K562 (cell line): ENCODE results near the gene RAD1. TPM values are rescaled to one million over a fixed set of nuclear protein-coding genes. Genes with fewer than 3 reads are reported as not detected.

Source experiments
- ARID1B ChIP-seq: fragments of 450-650 bp; IDR thresholded peaks from 2 replicates; pipeline ENCODE4 v1.6.1; 2016; ENCODE audit warnings: antibody characterized with exemption, mild to moderate bottlenecking, inconsistent platforms
- BACH1 ChIP-seq: fragments of 200-800 bp; sonication (Bioruptor generic); IDR thresholded peaks from 2 replicates; pipeline ENCODE4 v1.6.1; 2016; ENCODE audit warnings: missing genetic modification characterization, missing compliant biosample characterization
- CBX1 ChIP-seq: sonication (generic); IDR thresholded peaks from 2 replicates; pipeline ENCODE4 v1.6.1; 2016; ENCODE audit warnings: antibody characterized with exemption, low read depth, mild to moderate bottlenecking
- CCAR2 ChIP-seq: fragments of 200-400 bp; formaldehyde crosslinking; IDR thresholded peaks from 2 replicates; pipeline ENCODE4 v1.6.1; 2017; ENCODE audit warnings: mild to moderate bottlenecking, low read depth, low read length
- CREM ChIP-seq: IDR thresholded peaks from 2 replicates; pipeline ENCODE4 v1.6.1; 2014; ENCODE audit warnings: antibody characterized with exemption, low read depth
- KLF1 ChIP-seq: fragments of 450-650 bp; IDR thresholded peaks from 2 replicates; pipeline ENCODE4 v1.6.1; 2016; ENCODE audit warnings: missing genetic modification characterization, missing compliant biosample characterization
- KLF10 ChIP-seq: fragments of 250-450 bp; sonication (Bioruptor Pico); IDR thresholded peaks from 2 replicates; pipeline ENCODE4 v1.6.1; 2021; ENCODE audit warnings: matching md5 sums
- MYBL2 ChIP-seq, 2 experiments: fragments of 450-650 bp in 1 of 2; sonication (generic) in 1 of 2; formaldehyde crosslinking in 1 of 2; IDR thresholded peaks; 2 replicates each; pipeline versions ENCODE4 v1.6.1 to v1.8.1; 2017 to 2022; ENCODE audit warnings: borderline replicate concordance in 1 of 2, inconsistent platforms in 1 of 2, low read depth in 1 of 2, mild to moderate bottlenecking in 1 of 2, missing genetic modification reagents in 1 of 2, moderate library complexity in 1 of 2
- NEUROD1 ChIP-seq: fragments of 150-350 bp; IDR thresholded peaks from 2 replicates; pipeline ENCODE4 v1.6.1; 2014; ENCODE audit warnings: borderline replicate concordance, low read length, low read depth; ENCODE audit not compliant: partially characterized antibody
- SUPT5H ChIP-seq: fragments of 450-650 bp; IDR thresholded peaks from 2 replicates; pipeline ENCODE4 v1.6.1; 2016
- TAF9B ChIP-seq: fragments of 450-650 bp; IDR thresholded peaks from 2 replicates; pipeline ENCODE4 v1.6.1; 2018; ENCODE audit warnings: mild to moderate bottlenecking; ENCODE audit not compliant: partially characterized antibody
- YY1 ChIP-seq, 3 experiments: IDR thresholded peaks; 2 replicates each; pipeline ENCODE4 v1.6.1; 2011; ENCODE audit warnings: low read length in 2 of 3, mild to moderate bottlenecking in 2 of 3, moderate library complexity in 2 of 3, borderline replicate concordance in 1 of 3, control low read depth in 1 of 3, low read depth in 1 of 3; ENCODE audit not compliant: insufficient read depth in 3 of 3, insufficient replicate concordance in 2 of 3, control insufficient read depth in 1 of 3, insufficient read length in 1 of 3; ENCODE audit errors: extremely low read depth in 1 of 3
- ZNF134 ChIP-seq: fragments of 250-450 bp; sonication (Bioruptor Pico); conservative IDR thresholded peaks from 2 replicates; pipeline ENCODE4 v1.4.0; 2020
- ZNF3 ChIP-seq: fragments of 250-450 bp; sonication (Bioruptor Pico); IDR thresholded peaks from 2 replicates; pipeline ENCODE4 v1.5.0; 2021; ENCODE audit warnings: mild to moderate bottlenecking, moderate library complexity
- ZNF436 ChIP-seq: fragments of 250-450, 450-650 bp; sonication (Bioruptor Pico); formaldehyde crosslinking; IDR thresholded peaks from 2 replicates; pipeline ENCODE4 v1.7.0; 2020; ENCODE audit warnings: mild to moderate bottlenecking
- polyA plus RNA-seq, 8 experiments: library from polyadenylated mRNA; depleted of rRNA in 4 of 8; stranded (reverse) in 5 of 8; unstranded in 3 of 8; fragments of >200 nt; fragmentation: Nextera tagmentation in 2 of 8; fragmentation: Illumina TruSeq in 1 of 8; extraction: Ambion mirVana in 2 of 8; extraction: Trizol in 1 of 8; gene quantifications; 2 replicates each; pipeline versions ENCODE4 v1.2.1 to v1.2.3, GENCODE V29; 2011 to 2014; ENCODE audit warnings: inconsistent platforms in 1 of 8, missing spikeins in 1 of 8
- total RNA-seq, 7 experiments: library from RNA; depleted of rRNA in 6 of 7; stranded (reverse); fragments of >200 nt in 6 of 7; fragmentation: Illumina TruSeq in 2 of 7; extraction: Trizol in 2 of 7; gene quantifications; 2 replicates each; pipeline versions ENCODE4 v1.2.1 to v1.2.3, GENCODE V29; 2011 to 2021; ENCODE audit warnings: low replicate concordance in 1 of 7
- TF ChIP-seq, protein P1 (sequence below), 2 experiments: IDR thresholded peaks; 2 replicates each; pipeline ENCODE4 v1.6.1; 2012; ENCODE audit warnings: improper control_type of control experiment in 2 of 2, low read depth in 2 of 2, low read length in 2 of 2, borderline replicate concordance in 1 of 2
- TF ChIP-seq, protein P2 (sequence below): sonication (generic); formaldehyde crosslinking; IDR thresholded peaks from 2 replicates; pipeline ENCODE4 v1.8.0; 2022; ENCODE audit warnings: mild to moderate bottlenecking, missing genetic modification reagents
- TF ChIP-seq, protein P3 (sequence below): fragments of 150-350 bp; IDR thresholded peaks from 2 replicates; pipeline ENCODE4 v1.6.1; 2014; ENCODE audit warnings: low read depth, mild to moderate bottlenecking, low read length, borderline replicate concordance

Gene RAD1
- total and polyA plus RNA-seq, 9 of the 15 experiments (the other 6 are each of a cell fraction or from before 2014, with no cell fraction given): 44.5 to 148 (median 60.8) TPM

DNA sequence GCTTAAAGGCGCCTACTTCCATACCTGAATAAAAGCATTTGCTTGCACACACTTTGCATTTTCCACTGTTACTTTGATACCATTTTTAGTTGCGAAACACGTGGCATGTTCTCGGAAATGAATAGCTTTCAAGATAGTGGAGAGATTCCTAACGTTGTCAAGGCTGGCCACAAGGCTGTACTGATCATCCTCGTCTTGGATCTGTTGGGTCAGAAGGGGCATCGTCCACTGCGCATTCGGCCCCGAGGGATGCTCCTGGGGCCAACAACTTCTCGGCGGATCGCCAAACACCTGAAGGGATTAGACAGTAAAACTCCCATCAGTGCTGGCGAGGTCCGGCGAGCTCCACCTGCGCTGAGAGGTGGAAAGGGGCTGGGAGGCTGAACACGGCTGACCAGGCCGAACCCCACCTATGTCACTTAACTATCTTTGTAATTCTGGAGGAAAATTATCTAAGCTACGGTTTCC lies 599 bp downstream of the RAD1 start (continued):
- no peak for TF ChIP-seq KLF10
- no peak for TF ChIP-seq ZNF436 (CRISPR knock-in tag)
- no peak for TF ChIP-seq ZNF3 (CRISPR knock-in tag)
- TF ChIP-seq, protein P1, sequence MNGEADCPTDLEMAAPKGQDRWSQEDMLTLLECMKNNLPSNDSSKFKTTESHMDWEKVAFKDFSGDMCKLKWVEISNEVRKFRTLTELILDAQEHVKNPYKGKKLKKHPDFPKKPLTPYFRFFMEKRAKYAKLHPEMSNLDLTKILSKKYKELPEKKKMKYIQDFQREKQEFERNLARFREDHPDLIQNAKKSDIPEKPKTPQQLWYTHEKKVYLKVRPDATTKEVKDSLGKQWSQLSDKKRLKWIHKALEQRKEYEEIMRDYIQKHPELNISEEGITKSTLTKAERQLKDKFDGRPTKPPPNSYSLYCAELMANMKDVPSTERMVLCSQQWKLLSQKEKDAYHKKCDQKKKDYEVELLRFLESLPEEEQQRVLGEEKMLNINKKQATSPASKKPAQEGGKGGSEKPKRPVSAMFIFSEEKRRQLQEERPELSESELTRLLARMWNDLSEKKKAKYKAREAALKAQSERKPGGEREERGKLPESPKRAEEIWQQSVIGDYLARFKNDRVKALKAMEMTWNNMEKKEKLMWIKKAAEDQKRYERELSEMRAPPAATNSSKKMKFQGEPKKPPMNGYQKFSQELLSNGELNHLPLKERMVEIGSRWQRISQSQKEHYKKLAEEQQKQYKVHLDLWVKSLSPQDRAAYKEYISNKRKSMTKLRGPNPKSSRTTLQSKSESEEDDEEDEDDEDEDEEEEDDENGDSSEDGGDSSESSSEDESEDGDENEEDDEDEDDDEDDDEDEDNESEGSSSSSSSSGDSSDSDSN (IDR thresholded peaks at IDR 0.05; ENCODE audit: borderline replicate concordance in 1 of 2, low read depth in 2 of 2, low read length in 2 of 2): 0 out of 4 replicates have a peak, but pooled peaks of 1 of the 2 experiments have one; percentile 50
- no peak for TF ChIP-seq SUPT5H
- peak; percentile 34; the same call in 1 of the 2 replicates for TF ChIP-seq CREM
- no peak for TF ChIP-seq YY1 (IDR thresholded peaks at IDR 0.05; ENCODE audit: borderline replicate concordance in 1 of 3, control insufficient read depth in 1 of 3, extremely low read depth in 1 of 3, insufficient read depth in 3 of 3, insufficient read length in 1 of 3, insufficient replicate concordance in 2 of 3, low read depth in 1 of 3, low read length in 2 of 3)
- TF ChIP-seq CBX1: no peak
- no peak for TF ChIP-seq MYBL2 (IDR thresholded peaks at IDR 0.05; ENCODE audit: low read depth)
- TF ChIP-seq MYBL2 (CRISPR knock-in tag; IDR thresholded peaks at IDR 0.05; ENCODE audit: borderline replicate concordance): no peak
- TF ChIP-seq, protein P2, sequence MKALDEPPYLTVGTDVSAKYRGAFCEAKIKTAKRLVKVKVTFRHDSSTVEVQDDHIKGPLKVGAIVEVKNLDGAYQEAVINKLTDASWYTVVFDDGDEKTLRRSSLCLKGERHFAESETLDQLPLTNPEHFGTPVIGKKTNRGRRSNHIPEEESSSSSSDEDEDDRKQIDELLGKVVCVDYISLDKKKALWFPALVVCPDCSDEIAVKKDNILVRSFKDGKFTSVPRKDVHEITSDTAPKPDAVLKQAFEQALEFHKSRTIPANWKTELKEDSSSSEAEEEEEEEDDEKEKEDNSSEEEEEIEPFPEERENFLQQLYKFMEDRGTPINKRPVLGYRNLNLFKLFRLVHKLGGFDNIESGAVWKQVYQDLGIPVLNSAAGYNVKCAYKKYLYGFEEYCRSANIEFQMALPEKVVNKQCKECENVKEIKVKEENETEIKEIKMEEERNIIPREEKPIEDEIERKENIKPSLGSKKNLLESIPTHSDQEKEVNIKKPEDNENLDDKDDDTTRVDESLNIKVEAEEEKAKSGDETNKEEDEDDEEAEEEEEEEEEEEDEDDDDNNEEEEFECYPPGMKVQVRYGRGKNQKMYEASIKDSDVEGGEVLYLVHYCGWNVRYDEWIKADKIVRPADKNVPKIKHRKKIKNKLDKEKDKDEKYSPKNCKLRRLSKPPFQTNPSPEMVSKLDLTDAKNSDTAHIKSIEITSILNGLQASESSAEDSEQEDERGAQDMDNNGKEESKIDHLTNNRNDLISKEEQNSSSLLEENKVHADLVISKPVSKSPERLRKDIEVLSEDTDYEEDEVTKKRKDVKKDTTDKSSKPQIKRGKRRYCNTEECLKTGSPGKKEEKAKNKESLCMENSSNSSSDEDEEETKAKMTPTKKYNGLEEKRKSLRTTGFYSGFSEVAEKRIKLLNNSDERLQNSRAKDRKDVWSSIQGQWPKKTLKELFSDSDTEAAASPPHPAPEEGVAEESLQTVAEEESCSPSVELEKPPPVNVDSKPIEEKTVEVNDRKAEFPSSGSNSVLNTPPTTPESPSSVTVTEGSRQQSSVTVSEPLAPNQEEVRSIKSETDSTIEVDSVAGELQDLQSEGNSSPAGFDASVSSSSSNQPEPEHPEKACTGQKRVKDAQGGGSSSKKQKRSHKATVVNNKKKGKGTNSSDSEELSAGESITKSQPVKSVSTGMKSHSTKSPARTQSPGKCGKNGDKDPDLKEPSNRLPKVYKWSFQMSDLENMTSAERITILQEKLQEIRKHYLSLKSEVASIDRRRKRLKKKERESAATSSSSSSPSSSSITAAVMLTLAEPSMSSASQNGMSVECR (CRISPR knock-in tag): no peak; the same call in none of the 2 replicates
- TF ChIP-seq BACH1 (tag): no peak
- no peak for TF ChIP-seq TAF9B
- TF ChIP-seq, protein P3, sequence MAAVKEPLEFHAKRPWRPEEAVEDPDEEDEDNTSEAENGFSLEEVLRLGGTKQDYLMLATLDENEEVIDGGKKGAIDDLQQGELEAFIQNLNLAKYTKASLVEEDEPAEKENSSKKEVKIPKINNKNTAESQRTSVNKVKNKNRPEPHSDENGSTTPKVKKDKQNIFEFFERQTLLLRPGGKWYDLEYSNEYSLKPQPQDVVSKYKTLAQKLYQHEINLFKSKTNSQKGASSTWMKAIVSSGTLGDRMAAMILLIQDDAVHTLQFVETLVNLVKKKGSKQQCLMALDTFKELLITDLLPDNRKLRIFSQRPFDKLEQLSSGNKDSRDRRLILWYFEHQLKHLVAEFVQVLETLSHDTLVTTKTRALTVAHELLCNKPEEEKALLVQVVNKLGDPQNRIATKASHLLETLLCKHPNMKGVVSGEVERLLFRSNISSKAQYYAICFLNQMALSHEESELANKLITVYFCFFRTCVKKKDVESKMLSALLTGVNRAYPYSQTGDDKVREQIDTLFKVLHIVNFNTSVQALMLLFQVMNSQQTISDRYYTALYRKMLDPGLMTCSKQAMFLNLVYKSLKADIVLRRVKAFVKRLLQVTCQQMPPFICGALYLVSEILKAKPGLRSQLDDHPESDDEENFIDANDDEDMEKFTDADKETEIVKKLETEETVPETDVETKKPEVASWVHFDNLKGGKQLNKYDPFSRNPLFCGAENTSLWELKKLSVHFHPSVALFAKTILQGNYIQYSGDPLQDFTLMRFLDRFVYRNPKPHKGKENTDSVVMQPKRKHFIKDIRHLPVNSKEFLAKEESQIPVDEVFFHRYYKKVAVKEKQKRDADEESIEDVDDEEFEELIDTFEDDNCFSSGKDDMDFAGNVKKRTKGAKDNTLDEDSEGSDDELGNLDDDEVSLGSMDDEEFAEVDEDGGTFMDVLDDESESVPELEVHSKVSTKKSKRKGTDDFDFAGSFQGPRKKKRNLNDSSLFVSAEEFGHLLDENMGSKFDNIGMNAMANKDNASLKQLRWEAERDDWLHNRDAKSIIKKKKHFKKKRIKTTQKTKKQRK: no peak
- TF ChIP-seq ARID1B: no peak
- no peak for TF ChIP-seq KLF1 (tag)
- no peak for TF ChIP-seq CCAR2
- no peak for TF ChIP-seq NEUROD1
- no peak for TF ChIP-seq ZNF134 (CRISPR knock-in tag)
